CD4-positive, alpha-beta T cell treated with Interleukin-4 for 4 hours (primary cell): ENCODE results near the gene GPER1.
"Not testable (repeated sequence)": the region's sequence is repeated elsewhere in the genome, so short reads cannot be mapped to it uniquely, and the experiment has no call there.

Experiments
- DNase-seq: peaks from one replicate; pipeline ENCODE4 v3.0.0-alpha.2; 2020

Gene GPER1

DNA sequence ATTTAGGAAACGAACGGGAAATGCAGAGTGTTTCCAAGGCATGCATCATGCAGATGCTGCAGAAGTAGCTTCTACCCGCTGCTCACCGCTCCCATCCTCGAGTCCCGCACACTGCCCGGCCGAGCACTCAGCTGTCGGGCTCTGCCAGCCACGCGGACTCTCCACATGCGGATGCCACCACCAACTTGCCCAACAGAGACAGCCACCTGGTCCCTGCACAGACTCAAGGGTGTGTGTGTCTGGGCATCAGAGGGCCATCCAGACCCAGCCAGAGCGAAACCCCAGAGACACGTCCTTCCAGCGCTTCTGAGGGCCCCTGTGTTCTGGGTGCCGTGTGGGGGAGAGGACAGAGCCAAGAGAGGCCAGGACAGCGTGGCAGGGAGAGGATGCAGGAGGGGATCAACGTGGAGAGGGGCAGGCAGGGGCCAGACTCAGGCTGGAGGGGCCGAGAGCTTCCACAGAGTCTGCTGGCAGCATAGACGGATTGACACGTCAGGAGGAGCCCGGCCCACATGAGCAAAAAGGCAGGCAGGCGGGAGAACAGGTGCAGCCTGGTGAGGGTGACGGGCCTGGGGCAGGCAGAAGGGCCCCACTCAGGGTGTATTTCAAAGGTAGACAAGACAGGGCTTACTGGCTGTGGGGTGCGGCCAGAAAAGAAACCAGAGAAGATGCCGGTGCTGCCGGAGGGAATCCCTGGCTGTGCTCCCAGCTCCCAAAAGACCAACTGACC, 18.3 kb downstream of the GPER1 start:
- no peak for DNase-seq

DNA sequence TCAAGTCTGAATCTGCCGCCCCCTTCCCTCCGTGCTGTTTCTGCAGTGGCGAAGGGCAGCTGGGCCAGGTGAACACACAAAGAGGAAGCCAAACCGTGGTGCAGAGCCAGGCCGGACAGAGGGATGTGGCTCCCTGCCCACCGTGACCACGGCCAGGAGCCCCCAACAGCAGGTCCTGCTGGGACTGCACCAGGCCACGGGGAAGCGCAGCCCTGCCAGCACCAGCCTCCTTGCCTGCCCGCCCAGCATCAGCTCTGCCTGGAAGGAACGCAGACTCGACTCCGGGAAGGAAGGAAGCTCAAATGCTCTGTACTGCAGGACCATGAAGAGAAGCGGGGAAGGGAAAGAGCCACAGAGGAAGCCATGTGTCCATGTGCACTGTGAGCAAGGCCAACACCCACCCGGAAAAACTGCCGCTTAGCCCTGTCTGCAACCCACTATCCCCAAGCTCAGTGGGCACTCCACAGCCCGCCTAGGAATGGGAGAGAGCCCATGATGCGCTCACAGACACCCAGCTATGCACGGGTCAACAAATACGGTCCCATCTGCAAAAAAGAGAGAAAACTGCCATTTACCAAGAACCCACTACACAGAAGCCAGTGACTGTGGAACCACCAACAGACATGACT, 19.0 kb downstream of the GPER1 start:
- DNase-seq: no peak

DNA sequence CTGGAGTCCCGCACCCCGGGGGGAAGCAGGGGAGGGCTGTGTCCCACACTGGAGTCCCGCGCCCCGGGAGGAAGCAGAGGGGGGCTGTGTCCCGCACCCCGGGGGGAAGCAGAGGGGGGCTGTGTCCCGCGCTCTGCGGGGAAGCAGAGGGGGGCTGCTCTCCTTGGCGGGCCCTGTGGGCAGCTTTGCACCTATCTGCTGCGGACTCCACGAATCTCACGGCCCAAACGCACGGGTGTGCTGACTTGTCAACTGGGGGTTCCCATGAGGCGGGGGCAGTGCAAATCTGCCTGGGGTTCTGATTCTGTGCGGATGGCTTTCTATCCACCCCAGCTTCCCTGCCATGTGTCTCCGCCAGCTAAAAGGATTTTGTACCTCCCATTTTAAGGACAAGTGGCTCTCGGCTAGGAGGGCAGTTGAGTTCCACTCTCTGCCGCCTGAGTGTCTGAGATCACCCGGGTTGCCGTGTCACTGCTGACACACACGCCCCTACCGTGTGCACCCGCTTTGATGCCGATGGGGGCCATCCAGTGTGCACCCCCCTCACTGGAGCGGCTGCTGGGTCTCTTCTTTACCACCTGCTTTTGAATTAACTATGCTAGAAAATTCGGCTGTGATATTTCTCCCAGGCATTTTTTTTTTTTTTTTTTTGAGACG, 20.5 kb downstream of the GPER1 start:
- DNase-seq: no peak

DNA sequence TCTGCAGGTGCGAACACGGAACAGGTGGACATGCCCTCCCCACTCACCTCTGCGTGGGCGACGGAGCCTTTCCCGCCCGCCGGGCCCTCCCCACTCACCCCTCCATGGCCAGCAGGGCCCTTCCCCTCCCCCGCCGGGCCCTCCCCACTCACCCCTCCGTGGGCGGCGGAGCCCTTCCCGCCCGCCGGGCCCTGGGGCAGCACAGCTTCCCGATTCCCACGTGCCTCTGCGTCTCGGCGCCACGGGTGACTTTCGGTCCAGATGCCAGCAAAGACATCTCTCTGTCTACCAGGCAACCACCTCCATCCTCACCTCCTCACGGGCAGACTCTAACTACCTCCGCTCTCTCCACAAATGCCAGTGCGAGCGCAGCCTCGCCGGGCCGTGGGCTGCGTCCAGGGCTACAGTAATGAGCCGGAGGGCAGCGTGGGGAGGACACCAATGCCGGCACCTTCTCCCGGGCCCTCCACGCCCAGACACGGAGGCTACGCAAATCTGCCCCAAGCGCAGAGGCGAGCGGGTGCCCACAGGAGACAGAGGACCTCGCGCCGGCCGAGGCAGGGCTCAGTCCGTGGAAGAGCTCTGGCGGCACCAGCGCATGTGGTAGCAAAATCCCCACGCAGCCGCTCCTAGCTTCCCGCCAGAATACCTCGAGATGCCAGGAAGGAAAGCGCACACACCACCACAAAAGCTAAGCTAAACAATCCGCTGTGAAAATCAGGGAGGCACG, 21.8 kb downstream of the GPER1 start:
- no peak for DNase-seq

DNA sequence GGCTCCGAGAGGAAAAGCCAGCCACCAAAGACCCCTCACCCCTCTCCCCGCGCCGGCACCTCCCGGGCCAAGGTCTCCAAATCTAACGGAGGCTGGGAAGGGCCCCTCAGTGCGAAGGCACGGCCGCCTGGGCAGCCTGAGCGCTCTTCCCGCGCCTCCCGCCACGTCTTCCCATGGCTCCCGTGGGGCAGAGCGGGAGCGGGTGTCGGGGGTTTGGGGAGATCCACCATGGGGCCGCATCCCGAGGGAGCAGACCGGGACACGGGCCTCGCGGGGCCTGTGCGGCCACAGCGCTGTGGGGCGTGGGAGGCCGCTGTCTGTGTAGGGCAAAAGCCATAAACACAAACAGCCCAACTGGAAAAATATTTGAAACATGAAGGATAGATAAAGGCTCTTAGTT, 22.4 kb downstream of the GPER1 start:
- no peak for DNase-seq

DNA sequence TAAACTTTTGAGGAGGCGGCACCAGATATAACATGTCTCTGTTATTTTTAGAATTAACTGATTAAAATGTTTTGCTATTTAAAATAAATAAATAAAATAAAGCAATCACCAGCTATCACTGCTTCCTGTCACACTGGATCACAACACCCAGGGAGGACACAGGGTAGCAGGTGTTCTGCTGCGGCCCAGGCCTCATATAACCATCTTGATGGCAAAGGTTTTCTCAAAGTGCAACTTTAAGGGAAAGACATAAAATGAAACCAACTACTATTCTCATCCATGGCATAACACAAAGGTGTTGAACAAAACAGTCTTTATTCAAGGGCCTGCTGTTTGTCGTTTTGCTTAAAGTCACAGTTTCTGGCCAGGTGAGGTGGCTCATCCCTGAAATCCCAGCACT, 23.2 kb downstream of the GPER1 start:
- no peak for DNase-seq

DNA sequence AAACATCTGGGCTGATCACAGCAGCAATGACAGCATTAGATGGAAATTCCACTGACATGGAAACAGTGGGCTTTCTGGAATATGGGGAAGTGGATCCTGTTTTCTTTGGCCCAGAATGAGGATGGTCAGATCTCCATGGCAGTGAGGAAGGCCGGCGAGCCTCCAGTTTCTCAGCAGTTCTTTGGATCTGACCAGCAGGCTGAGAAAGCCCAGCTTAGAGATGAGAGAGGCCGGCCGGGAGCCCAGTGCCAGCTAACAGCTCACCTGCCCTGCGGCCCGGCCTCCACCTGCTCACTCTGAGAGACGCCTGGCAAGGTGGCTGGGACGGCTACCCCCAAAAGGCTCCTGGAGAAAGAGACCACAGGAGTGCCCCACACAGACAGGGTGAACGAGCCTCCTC, 24.2 kb downstream of the GPER1 start:
- no peak for DNase-seq

DNA sequence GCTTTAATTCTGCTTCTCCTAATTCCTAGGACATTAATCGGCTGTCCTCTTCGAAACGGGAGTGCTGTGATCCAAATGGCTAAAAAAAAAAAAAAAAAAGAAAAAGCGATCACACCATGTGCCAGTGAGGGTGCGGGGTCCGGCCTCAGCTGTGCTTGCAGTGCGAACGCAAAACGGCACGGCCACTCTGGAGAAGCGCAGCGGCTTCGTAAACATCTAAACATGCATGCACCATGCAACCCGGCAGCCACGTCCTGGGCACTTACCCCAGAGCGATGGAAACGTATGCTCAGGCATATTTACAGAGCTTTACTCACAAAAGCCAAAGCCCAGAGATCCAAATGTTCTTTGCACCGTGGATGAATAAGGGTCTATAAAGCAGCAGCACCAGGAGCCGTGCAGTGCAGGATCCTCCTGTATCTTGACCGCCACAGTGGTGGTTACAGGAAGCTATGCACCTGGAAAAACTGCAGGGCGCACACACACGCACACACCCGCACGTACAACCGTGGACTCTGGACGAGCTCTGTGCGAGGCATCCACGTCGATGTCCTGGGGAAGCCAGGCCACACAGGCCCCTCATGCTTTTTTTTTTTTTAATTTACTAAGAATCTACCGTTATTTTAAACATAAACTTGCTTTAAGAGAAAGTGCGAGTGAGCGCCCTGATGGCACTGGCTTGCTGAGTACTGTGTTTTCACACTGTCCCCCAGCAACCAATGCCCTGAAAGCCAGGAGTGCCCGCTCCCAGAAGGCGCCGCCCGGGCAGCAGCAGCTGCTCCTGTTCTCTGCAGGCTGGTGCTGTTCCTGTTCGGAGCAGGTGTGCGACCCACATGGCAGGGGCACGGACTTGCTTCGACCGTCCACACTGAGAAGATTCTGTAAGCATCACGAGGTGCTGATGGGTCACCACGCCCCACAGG, 25.0 kb downstream of the GPER1 start:
- no peak for DNase-seq

DNA sequence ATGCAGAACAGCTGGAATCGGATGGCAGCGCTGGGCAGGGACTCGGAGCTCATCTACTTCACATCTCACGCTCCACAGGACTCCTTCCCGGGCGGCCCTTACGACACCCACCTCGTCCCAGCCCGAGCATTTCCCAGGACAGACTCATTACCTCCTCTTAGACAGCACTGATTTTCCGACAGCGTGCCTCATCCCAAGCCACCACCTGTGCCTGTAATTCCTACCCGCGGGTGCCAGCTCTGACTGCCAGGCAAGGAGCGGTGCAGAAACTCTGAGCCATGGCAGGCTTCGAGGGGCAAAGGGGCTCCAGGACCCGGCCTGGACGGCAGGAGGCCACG, 25.6 kb downstream of the GPER1 start:
- no peak for DNase-seq

DNA sequence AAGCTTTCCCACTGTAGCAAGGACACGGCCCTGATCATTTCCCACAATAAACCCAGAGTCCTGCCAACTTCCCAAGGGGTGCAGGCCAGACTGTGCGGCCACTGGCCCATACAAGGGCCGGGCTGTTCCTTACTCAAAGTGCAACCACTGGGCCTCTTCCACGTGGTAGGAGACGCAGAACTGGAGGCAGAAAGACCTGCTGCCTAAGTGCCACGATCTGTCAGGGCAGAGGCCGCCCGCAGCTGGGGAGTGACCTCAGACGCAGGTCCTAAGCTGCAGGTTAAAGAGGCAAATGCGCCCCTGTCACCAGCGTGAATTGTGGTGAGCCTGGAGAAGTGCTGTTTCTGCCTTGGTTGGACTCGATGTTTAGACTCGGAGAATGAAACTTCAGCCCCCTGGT, 26.2 kb downstream of the GPER1 start:
- DNase-seq: no peak

DNA sequence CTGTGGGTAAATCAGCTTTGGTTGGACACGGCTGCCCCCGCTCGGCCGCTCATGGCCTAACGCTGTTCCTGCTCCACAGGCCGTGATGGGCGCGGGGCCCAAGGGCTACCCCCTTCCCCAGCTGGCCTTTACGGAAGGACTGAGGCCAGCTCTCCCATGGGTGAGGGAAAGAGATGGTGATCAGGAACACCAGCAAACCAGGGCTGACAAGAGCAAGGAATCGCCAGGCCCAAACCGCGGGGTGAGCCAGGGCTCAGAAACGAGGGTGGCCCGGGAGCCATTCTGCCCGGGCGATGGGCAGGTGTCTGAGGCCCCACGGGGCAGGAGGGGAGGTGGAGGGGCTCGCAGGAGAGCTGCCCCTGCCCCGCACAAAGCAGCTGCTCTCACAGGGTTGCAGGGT, 26.6 kb downstream of the GPER1 start:
- DNase-seq: no peak

DNA sequence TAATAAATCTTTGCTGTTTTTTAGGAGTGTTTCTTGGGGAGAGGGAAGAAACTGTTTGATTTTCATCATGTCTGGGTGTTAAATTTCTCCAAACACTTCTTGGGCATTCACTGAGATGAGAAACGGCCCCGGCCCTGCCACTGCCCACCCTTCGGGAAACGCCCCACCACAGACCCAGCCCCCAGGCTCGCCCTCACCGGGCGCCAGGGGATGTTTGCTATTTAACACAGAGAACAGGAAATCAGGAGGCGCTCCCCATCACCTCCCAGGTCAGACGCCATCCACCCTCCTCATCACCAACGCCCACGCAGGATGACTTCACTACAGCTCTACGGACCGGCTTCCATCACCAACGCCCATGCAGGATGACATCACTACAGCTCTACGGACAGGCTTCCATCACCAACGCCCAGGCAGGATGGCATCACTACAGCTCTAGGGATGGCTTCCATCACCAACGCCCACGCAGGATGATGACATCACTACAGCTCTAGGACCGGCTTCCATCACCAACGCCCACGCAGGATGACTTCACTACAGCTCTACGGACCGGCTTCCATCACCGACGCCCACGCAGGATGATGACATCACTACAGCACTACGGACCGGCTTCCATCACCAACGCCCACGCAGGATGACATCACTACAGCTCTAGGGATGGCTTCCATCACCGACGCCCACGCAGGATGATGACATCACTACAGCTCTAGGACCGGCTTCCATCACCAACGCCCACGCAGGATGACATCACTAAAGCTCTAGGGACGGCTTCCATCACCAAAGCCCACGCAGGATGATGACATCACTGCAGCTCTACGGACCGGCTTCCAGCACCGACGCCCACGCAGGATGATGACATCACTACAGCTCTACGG, 27.5 kb downstream of the GPER1 start:
- not testable (repeated sequence) for DNase-seq

DNA sequence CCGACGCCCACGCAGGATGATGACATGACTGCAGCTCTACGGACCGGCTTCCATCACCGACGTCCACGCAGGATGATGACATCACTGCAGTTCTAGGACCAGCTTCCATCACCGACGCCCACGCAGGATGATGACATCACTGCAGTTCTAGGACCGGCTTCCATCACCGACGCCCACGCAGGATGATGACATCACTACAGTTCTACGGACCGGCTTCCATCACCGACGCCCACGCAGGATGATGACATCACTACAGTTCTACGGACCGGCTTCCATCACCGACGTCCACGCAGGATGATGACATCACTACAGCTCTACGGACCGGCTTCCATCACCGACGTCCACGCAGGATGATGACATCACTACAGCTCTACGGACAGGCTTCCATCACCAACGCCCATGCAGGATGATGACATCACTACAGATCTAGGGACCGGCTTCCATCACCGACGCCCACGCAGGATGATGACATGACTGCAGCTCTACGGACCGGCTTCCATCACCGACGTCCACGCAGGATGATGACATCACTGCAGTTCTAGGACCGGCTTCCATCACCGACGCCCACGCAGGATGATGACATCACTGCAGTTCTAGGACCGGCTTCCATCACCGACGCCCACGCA, 28.6 kb downstream of the GPER1 start:
- DNase-seq: not testable (repeated sequence)

DNA sequence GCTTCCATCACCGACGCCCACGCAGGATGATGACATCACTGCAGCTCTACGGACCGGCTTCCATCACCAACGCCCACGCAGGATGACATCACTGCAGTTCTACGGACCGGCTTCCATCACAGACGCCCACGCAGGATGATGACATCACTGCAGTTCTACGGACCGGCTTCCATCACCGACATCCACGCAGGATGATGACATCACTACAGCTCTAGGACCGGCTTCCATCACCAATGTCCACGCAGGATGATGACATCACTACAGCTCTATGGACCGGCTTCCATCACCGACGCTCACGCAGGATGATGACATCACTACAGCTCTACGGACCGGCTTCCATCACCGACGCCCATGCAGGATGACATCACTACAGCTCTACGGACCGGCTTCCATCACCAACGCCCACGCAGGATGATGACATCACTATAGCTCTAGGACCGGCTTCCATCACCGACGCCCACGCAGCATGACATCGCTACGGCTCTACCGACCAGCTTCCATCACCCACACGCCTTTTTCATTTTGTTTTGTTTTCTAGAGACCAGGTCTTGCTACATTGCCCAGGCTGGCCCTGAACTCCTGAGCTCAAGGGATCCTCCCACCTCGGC, 29.5 kb downstream of the GPER1 start:
- no peak for DNase-seq

DNA sequence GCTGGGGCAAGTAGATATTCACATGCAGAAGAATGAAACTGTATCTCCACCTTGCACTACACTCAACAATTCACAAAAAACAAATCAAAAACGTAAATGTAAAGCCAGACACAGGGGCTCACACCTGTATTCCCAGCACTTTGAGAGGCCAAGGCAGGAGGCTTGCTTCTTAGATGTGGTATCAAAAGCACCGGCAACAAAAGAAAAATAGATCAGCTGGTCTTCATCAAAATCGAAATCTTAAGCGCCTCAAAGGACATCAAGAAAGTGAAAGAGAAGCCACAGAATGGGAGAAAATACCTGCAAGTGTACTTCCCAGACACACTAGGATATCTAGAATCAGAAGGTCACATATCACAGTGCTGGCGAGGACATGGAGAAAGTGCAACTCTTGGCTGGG, 31.3 kb downstream of the GPER1 start:
- DNase-seq: no peak

DNA sequence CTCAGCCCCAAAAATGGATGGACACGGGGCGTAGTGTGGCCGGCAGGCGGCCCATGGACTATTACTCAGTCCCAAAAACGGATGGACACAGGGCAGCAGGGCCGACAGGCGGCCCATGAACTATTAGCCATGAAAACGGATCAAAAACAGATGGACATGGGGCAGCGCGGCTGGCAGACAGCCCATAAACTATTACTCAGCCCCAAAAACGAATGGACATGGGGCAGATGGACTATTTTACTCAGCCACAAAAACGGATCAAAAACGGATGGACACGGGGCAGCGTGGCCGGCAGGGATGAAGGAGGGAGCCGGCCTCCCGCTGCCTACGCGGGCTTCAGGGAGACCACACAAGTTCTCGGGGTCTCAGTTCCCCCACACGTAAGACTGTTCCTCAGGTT, 32.9 kb downstream of the GPER1 start:
- DNase-seq: no peak

DNA sequence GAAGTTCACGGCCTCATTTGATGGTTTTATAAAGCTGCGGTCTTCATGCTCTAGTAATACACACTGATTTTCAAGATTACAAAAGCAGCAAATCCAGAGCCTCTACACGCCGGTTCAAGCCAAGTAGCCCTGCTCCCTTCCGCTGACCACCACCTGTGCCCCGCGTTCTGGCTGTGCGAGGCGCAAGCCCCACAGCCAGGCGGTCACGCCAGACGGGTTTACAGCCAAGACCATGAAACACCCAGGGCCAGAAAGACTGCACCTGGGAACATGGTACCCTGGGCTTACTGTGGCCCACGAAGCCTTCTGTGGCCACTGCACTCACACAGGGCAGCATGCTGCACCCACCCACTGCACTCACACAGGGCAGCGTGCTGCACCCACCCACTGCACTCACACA, 33.6 kb downstream of the GPER1 start:
- no peak for DNase-seq

DNA sequence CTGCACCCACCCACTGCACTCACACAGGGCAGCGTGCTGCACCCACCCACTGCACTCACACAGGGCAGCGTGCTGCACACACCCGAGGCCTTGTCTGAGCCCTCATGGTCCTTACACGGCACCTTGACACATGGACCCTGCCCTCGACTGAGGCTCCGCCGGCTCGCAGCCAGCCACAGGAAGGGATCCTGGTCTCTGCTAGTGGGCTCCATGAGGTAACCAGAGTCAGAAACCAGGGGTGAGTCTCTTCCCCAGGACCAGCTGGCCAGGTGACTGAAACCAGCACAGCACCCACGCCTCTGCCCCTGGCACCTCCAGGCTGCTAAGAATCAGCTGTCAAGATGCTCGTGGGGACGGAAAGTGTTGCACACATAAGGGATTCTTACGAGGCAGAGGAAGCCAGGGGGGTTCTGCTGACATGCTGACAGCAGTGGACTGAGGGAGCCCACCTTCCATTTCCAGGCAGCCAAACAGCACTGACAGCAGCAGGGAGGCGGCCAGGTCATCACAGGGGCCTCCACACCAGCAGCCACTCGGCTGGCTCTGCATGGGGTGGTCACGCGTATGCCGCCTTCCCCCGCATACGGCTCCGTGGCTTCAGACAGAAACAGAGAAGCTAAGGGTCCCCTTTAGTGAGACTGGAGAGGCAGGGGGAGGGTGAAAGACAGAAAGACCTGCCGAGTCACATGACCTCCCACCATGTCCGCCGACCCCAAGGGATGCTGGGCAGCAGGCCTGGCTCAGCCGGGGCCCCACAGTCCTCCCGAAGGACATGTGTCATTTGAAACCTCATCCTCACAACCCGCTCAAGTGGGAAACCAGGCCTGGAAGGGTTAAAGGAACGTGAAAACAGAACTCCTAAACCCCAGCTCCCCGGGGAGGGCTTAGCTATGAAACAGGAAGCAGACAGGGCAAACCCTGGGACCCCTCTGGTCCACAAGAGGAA, 34.2 kb downstream of the GPER1 start:
- no peak for DNase-seq

DNA sequence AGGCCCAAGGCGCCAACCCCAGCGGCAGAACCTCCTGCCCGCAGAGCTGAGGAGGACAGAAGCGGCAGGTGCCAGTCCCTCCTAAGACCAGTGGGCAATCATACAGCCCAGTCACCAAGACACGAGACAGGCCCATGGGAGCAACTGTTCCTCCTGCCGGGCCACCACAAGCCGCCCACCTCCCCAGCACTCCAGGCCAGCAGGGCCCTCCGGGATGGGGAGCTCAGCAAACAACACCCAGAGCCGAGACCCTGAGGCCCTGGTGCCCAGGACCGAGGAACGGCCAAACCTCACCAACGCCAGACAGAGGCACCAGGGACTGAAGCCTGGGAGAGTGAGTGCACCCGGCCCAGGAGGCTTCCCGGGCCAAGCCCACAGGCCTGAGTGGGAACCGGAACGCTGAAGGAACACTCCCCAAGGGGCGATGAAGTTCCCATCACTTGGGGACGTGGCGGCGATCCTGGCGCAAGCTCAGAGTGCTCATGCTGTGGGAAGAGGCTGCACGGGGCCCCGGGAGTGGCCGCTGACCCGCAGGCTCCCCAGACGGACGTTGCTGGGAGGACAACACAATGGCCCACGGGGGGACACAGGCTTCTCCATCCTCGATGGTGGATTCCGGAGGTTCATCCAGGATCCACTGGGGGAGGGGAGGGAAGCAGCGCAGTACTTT, 35.1 kb downstream of the GPER1 start:
- DNase-seq: no peak
